Epithelial cell of esophagus (primary cell): ENCODE results near the gene ADAMTS14.
"Not testable (repeated sequence)": the region's sequence is repeated elsewhere in the genome, so short reads cannot be mapped to it uniquely, and the experiment has no call there.

Experiments
- DNase-seq: peaks from one replicate; pipeline ENCODE4 v3.0.0; 2010; ENCODE audit warnings: low read depth
- H3K4me3 ChIP-seq: 2 replicates; pipeline ENCODE4 v1.5.1; 2011; ENCODE audit warnings: mild to moderate bottlenecking, low read length, control low read depth
- TF ChIP-seq, protein P1 (sequence below): IDR thresholded peaks from 2 replicates; pipeline ENCODE4 v1.5.1; 2011; ENCODE audit warnings: low read depth, mild to moderate bottlenecking, low read length, control low read depth, inconsistent platforms; ENCODE audit not compliant: insufficient read depth; ENCODE audit errors: missing control alignments

The ADAMTS14 gene

GRCh38 chr10:70763567-70763966, 91.3 kb downstream of the ADAMTS14 start:
- DNase-seq, result no peak
- TF ChIP-seq, protein P1, sequence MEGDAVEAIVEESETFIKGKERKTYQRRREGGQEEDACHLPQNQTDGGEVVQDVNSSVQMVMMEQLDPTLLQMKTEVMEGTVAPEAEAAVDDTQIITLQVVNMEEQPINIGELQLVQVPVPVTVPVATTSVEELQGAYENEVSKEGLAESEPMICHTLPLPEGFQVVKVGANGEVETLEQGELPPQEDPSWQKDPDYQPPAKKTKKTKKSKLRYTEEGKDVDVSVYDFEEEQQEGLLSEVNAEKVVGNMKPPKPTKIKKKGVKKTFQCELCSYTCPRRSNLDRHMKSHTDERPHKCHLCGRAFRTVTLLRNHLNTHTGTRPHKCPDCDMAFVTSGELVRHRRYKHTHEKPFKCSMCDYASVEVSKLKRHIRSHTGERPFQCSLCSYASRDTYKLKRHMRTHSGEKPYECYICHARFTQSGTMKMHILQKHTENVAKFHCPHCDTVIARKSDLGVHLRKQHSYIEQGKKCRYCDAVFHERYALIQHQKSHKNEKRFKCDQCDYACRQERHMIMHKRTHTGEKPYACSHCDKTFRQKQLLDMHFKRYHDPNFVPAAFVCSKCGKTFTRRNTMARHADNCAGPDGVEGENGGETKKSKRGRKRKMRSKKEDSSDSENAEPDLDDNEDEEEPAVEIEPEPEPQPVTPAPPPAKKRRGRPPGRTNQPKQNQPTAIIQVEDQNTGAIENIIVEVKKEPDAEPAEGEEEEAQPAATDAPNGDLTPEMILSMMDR, result no peak
- no peak overlapping the region for H3K4me3 ChIP-seq

GRCh38 chr10:70765794-70766594, 93.7 kb downstream of the ADAMTS14 start:
- DNase-seq, result no peak
- TF ChIP-seq, protein P1, result no peak
- no peak overlapping the region for H3K4me3 ChIP-seq

DNA sequence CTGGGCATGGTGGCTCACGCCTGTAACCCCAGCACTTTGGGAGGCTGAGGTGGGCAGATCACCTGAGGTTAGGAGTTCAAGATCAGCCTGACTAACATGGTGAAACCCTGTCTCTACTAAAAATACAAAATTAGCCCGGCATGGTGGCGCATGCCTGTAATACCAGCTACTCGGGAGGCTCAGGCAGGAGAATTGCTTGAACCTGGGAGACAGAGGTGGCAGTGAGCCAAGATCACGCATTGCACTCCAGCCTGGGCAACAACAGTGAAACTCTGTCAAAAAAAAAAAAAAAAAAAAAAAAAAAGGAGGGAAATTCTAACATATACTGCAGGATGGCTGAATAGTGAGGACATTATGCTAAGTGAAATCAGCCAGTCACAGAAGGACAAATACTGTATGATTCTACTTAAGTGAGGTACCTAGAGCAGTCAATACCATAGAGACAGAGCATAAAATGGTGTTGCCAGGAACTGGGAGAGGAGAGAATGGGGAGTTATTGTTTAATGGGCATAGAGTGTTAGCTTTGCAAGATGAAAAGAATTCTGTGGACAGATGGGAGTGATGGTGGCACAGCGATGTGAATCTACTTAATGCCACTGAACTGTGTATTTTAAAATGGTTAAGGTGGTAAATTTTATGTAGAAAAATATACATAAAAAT, 95.8 kb downstream of the ADAMTS14 start:
- not testable (repeated sequence) for DNase-seq, H3K4me3 ChIP-seq

- H3K4me3 ChIP-seq, result no peak overlapping the region
- DNase-seq, result no peak
- TF ChIP-seq, protein P1, result no peak
Measured at GRCh38 chr10:70769121-70769520, 96.8 kb downstream of the ADAMTS14 start.

DNA sequence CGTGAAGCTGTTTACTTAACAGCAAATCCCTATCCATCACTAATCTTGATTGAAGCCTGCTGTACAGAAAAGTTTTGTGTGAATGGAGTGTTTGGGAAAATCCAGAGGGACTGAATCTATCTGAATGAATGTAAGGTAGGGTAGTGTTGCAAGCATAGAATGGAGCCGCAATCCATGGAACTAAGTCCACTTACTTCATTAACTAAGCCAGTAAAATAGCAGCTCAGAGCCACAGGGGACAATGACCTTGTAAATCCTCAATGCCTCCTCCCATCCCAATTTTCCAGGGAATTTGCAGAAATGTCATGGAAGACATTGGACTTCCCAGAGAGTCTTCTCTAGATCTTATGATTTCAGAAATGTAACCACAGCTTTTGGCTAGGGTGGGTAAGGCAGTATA, 97.7 kb downstream of the ADAMTS14 start:
- no peak for DNase-seq
- H3K4me3 ChIP-seq, result no peak overlapping the region
- TF ChIP-seq, protein P1, result no peak

DNA sequence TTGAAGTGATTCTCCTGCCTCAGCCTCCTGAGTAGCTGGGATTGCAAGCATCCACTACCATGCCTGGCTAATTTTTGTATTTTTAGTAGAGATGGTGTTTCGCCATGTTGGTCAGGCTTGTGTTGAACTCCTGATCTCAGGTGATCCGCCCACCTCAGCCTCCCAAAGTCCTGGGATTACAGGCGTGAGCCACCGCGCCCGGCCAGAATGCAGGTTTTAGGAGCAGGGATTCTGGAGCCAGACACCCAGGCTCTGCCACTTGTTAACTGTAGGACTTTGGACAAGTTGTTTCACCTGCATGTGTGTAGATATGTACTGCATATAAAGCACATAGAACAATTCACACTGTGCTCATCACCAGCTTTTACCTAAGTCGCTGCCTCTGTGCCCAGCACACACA, 98.2 kb downstream of the ADAMTS14 start:
- not testable (repeated sequence) for H3K4me3 ChIP-seq, DNase-seq

- DNase-seq, result no peak
- no peak overlapping the region for H3K4me3 ChIP-seq
- TF ChIP-seq, protein P1, result no peak
Measured at GRCh38 chr10:70771311-70772194, 99.2 kb downstream of the ADAMTS14 start.
